GM19455 (cell line): ENCODE measurements around the gene PRICKLE4.

Experiments
- ATAC-seq: cut with Tn5 transposase; IDR thresholded peaks from one replicate; pipeline ENCODE4 v1.9.1; 2021; ENCODE audit not compliant: unreplicated experiment

PRICKLE4 gene

DNA sequence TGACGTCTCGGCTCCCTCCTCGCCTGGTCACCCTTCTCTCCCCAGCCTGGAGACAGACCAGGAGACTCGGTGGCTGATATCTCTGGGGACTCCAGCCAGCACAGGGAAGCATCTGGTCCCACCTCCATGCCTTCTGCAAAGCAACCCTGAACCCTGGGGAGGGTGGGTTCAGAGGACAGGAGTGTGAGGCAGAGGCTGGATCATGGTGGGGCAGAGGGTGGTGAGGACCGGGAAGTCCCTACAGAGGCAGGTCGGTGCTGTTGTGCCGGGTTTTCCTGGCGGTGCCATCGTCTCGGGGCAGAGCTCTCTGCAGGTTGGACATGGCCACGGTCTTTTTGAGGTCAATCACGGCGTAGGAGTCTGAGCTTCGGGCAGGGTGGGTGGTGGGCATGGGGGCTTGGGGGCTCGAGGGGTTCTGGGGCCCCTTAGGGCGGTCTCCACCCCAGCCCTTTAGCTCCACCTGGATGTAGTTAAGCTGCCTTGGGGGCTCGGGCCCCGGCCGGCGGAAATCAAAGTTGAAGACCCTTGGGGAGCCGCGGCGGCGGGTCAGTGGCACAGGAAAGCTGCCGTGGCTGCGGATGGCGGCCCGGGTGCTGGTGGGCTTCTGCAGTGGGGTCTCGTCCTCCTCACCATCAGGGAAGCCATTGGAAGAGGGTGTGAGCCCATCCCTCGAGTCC, 10.1 kb upstream of the PRICKLE4 start:
- no peak for ATAC-seq

DNA sequence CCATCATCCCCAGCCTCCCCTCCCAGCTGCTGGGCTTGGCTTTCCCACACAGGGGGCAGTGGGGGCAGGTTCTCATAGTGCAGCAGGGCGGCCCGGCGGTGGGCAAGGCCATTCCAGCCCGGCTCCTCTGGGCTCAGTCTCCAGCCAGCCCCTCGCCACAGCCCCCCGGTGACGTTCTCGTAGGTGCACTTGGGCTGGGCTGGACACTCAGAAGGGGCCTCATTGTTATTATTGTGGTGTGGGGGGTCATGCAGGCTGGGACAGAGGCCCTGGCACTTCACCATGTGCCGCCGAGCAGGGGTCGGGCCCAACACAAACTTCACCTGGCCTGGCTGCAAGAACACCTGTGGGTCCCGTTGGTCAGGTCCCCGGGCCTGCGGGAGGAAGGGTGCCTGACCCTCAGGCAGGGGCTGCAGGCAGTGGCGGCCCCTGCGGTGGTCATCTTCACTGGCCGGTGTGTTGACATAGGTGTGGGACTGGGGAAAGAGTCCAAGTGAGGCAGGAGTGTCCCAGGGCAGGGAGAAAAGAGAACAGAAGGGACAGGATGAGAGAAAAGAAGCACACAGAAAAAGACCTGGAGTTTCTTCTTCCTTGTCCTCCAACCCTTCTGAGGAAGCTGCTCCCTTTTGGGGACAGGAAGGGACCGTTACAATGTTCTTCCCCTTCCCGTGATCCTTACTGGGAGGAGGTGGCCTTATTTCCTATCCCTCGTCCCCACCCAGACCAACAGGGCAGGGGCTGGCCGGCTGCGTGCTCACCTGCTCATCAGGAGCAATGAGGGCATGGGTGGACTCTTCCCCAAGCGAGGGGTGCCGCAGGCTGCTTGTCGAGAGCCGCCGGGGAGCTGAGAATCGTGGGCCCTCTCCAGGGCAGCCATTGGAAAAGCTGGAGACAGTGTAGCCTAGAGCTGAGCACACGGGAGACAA, 9.3 kb upstream of the PRICKLE4 start:
- ATAC-seq = no peak

DNA sequence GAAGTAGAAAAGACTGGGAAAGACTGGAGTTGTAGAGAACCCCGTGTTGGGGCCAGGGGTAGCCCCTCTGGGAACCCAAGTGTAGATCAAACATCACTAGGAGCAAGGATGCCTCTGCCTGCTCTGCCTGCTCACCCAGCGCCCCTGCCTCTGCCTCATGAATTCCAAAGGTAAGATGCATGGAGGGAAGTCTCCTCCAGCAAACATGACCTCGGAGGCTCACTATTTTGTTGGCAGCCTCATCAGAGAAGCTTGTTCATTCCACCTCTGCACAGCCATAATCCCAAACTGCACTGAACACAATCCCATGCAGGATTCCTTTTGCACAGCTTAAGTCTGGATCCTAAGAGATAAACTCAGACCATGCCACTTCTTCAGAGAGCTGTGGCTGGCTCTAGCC, 5.7 kb upstream of the PRICKLE4 start:
- no peak for ATAC-seq

DNA sequence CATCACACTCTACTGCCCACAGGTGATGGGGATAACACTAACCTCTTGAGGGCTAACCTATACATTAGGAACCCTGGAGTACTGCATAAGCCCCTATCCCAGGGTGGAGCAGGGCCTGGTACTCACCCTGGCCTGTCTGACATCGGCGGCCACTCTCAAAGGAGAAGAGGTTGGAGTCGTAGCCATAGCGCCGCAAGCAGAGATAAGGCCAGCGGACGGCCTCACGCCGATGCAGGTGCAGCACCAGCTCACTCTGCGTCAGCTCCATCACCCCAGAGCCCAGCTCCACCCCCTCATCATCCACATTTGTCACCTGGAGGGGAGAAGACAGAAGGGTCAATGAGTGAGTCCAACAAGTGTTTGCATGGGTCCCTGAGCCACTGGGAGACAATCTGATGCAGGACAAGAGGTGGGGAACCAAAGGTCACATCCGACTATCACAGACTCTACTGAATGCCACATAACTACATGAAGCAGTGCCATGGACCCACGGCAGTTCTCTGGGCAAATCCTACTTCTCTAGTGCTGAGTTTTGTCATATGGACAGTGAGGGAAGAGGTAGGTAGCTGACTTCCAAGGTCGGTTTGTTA, 5.2 kb upstream of the PRICKLE4 start:
- ATAC-seq = no peak

DNA sequence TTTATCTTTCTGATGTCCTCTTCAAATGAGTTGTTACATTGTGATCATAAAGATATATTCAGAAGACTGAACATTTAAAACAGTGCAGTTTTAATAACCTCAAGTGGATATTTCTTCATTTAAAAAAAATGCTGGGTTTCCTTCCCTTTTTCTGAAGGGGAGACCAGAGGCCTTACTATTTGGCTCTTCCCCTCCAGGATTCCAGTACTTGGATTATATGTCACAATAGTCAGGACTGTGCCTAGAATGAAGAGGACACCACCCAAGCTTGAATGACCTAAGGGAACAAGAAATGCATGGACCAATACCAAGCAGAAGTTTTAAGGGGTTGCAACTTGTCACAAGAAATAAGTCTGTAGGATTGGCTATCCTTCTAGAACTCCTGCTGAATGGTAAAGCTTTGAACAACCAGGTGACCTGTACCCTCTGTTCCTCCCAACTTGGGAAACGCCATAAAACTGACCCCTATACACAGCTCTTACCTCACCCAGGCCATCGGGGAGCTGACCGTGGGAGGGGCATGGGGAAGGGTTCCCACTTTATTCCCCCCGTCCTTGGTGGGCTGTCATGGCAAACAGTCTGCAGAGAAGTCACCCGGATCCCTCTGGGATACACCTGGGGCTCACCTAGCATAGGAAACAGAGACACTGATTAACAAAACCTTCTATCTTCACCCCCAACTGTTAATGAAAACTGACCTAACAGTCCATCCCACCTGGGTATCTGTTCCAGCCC, 2.9 kb upstream of the PRICKLE4 start:
- no peak for ATAC-seq

DNA sequence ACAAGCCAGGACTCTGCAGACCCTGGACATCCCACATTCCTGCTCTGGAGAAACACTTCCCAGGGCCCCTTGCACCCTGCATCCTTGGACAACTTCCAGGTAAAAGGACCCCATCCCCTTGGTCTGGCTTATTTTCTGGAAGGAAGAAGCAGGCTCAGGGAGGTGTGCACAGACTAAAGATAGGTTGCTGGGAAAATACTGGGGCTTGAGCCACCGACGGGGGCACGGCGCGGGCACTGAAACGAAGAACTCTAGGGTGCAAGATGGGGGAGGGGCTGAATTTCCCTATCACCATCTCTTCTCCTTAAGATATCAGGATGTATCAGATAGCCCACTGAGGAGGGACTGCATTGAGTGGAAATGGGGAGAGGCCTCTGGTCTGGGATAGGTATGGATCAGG, 1.7 kb upstream of the PRICKLE4 start:
- no peak for ATAC-seq

DNA sequence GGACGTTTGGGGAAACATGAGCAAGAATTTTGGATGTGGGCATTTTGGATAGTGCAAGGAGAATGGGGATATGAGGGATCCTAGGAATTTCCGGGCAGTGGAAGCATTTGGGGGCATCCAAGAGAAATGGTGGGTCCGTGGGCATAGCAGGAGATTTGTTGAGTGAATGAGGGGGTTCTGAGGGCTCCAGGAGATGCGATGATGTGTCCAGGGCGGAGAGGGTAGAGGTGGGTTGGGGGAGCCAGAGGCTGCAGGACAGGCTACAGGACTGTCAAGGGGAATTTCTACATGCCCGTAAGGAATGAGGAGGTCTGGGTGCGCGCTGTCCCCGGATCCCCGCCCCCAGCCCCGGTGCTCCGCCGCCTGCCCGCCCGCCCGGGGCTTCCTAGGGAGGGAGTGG, 1.2 kb upstream of the PRICKLE4 start:
- ATAC-seq = peak; percentile 5

DNA sequence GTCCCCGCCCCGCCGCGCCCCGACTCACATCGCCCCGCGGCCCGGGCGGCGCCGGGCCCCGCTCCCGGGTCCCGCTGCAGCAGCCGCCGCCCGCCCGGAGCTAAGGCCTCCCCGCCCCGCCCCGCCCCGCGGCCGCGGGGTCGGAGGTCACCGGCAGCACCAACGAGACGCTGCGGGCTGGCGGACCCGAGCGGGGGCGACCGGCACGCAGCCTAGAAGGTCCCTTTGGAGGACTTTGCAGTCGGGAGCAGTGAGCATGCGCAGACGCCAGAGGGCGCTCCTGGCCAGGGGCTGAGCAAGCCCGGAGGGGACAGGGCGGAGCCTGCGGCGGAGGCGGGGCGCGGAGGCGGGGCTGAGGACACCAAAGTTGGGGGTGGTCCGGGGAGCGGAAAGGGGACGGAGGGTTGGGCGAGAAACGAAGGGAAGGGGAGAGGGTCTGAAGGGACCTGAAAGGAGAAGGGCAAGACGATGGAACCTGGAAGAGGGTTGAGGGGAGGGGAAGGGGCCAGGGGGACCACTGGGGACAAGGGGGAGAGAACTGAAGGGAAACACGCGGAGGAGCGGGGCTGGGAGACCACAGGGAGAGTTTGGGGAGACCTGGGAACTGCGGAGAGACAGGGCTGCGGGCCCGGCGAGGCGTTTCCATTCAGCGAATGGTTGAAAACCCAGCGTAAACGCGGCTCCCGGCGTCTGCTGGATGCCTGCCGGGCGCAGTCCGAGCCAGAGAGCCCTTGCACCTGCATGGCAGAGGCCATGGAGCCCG, 613 bp upstream of the PRICKLE4 start, which contains the start of gene FRS3:
Gene FRS3 (minus strand): TSS at position 113 of the 763 bp plus-strand sequence. CDS start 2,913 bp downstream, outside the sequence.
- ATAC-seq = peak; percentile 96

DNA sequence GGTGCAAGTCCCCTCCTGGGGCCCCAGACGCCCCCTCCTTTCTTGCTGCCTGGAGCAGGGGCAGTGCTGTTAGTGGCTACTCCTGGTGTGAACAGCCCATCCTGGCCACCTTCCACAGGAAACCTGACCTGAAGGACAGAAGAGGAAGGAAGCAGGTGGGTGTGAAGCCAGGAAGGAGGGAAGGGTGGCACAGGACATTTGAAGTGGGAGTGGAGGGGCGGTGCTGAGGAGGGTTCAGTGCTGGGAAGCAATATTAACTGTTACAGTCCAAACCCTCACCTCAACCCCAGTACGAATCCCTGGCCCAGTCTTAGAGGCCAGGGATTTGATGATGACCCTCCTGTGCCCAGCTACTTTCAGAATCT, 766 bp downstream of the PRICKLE4 start:
- ATAC-seq = no peak

DNA sequence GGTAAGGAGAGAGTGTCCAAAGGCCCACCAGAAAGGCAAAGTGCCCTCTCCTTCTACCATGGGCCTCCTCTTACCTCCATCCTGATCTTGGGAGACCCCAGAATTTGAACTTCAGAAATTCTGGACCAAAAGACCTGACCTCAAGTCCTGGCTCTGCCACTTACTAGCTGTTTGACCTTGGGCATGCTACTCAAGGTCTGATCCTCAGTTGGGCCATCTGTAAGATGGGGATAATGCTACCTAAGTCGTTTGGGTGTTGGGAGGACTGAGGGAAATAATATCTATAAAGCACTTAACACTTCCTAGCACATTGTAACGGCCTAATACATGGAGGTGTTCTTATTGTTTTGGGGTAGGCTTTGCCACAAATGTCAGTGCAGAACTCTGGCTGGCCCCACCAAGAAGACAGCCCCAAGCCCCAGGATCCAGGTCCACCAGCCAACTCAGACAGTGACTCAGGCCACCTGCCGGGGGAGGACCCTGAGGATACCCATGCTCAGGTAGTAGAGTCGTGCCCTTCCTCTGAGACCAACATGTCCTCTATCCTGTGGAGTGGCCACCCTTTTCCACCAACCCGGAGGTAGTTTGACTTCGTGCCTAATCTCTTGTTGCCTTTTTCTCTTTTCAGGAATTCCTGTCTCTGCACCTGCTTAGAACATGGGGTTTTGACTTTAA, 2.7 kb downstream of the PRICKLE4 start:
- ATAC-seq = no peak

DNA sequence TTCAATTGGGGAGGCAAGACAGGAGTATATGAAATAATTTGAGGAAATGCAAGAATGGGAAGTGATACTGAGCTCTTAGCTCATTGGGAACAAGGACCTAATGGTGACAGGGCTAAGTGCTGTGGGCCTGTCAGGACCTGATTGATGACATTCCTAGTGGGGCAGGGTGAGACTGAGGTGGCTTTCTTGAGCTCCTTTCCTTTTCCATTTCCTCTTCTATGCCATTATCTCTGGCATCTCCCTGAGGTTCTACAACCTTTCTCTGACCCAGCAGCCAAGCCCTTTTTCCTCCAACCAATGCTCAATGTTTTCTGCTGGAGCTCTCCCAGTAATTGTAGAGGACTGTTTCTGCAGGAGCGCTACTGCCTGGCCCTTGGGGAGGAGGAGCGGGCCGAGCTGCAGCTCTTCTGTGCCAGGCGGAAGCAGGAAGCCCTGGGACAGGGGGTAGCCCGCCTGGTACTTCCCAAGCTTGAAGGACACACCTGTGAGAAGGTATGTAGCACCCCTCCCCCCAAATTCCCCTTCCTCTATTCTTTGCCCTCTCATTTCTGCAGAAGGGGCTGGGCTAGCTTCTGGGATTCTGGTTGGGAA, 4.1 kb downstream of the PRICKLE4 start:
- no peak for ATAC-seq

DNA sequence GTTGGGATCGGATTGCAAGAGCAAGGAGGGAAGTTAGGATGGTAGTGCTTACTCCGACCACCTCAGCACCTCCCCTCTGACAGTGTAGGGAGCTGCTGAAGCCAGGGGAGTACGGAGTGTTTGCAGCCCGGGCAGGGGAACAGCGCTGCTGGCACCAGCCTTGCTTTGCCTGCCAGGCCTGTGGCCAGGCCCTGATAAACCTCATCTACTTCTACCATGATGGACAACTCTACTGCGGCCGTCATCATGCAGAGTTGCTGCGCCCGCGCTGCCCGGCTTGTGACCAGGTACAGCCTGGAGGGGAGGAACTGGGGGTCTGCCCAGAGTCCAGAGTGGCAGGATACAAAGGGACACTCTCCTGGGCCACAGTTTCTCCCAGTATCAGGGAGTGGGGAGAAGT, 4.7 kb downstream of the PRICKLE4 start:
- no peak for ATAC-seq

DNA sequence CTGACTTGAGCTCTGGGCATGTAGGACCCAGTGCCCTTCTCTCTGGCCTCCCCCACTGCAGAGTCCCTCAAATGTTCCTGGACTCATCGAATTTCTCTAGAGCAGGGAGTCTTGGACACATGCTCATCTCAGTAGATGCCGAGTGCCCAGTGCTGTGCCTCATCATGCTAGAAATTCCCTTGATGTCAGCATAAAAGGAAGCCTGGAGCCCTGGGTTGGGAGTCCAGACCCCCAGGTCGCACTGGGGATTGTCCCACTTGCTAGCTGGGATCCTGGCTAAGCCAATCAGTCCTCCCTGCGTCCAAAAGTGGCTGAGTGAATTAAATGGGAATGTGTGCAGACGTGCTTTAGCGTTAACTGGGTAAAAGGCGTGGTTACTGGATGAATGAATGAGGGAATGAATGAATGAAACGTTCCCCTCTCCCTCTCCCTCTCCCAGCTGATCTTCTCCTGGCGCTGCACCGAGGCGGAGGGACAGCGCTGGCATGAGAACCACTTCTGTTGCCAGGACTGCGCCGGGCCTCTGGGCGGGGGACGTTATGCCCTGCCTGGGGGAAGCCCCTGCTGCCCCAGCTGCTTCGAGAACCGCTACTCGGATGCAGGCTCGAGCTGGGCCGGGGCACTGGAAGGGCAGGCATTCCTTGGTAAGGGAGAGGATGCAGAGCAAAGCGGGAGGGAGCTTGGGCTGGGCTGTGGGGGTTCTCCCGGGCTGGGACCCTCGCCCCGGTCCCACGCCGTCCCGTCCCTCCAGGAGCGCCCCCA, 5.3 kb downstream of the PRICKLE4 start:
- ATAC-seq = no peak

DNA sequence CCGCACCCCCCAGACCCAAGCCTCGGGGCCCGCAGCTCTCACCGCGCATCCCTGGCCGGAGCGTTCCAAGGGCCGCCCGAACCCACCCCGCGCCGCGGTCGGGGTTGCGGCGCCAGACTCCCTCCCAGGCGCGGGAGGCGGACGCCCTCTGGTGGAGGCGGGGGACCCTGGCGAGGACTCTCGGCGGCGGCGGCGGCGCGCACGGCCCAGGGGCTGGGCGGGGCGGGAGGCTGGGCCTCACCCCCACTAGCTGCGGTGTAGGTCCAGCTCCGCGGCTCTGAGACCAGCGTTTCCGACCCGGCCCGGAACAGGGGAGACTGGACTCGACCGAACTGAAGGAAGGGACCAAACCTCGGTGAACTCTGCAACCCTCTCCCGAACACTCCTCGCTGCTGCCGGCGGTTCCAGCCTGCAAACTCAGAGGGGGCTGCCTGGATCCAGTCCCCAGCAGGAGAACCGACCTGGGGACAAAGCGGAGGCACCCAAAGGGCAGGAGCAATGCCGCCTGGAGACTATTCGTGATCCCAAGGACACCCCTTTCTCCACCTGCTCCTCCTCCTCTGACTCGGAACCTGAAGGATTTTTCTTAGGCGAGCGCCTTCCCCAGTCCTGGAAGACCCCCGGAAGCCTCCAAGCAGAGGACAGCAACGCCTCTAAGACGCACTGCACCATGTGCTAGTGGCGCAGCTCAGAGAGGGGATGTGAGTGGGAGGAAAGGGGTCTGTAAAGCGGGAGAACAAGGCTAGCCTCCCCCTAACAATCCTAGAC, 6.1 kb downstream of the PRICKLE4 start:
- peak; percentile 50 for ATAC-seq

DNA sequence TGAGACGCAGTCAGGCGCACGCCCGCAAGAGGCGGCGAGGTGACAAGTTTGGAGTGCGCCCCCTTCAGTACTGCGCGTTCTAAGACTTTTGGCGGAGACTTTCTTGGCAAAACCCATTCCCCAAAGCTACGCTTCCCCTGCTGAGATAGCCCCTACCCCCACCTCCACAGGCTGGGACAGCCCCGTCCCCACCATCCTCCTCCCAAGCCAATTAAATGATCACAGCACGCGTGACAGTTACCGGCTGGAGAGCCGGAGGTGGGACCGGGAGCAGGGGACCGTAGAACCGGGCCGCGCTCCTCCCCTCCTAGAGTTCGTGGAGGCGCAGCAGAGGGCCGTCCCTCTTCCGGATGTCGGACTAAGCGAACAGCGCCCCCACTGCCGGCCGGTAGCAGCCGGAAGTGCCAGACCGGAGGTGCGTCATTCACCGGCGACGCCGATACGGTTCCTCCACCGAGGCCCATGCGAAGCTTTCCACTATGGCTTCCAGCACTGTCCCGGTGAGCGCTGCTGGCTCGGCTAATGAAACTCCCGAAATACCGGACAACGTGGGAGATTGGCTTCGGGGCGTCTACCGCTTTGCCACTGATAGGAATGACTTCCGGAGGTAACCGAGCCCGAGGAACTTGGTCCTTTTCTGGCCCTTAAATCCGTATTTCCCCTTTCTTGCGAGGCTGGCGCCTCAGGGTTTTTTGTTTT, 6.8 kb downstream of the PRICKLE4 start, which contains the start of gene TOMM6:
Gene TOMM6 (plus strand): TSS at position 476 of the 699 bp plus-strand sequence. CDS start 4 bp downstream, at position 480.
- ATAC-seq = peak; percentile 74

DNA sequence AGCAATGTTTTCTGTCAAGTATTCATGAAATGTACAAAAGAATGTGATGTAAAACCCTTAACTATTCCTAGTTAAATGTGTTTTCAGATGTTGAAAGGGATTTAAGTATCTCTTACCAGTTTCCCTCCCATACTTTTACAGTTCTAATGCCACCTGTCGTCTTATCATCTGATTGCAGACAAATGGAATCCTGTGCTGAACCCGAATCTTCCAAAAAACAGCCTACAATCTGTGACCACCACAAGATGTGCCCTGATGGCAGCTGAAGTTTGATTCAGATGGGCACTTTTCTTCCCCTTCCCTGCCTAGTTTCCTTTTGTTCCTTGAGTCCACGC, 8.8 kb downstream of the PRICKLE4 start:
- no peak for ATAC-seq

DNA sequence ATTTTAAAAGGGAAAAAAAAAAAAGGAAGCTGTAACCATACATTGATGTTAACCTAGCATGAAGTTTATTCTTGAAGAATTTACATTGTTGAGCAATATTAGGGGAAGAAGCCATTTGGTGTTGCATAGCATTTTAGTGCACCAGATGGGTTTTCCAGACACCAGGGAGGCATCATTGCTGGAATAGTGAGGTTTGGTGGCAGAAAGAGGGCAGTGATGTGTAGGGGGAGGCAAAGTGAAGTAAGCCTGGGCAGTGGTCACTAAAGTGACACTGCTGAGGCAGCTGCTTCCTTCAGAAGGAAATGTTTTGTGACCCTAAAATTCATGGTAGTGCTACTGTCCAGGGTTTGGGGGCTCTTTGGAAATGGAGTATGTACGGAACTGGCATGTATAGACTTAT, 9.5 kb downstream of the PRICKLE4 start:
- ATAC-seq = no peak
